K562 (cell line): ENCODE data around the gene DTD1. TPM values are rescaled to one million over a fixed set of nuclear protein-coding genes. Genes with fewer than 3 reads are reported as not detected.

ENCODE experiments used
- ATAC-seq: fragments of 200-7000 bp; cut with Tn5 transposase; 3 replicates; pipeline ENCODE4 v1.9.1; 2020; ENCODE audit warnings: moderate library complexity
- BruUV-seq: library from RNA; stranded (reverse); fragments of 400-500 nt; replicated peaks from 2 replicates; lab custom pipeline; 2021; lab: Mats Ljungman, UMichigan
- CTCF ChIA-PET: fragments of 300-600 bp; formaldehyde crosslinking; extraction: SDS; loops from one replicate; lab custom pipeline; 2021; ENCODE audit warnings: low intra/inter-chr PET ratio; lab: Yijun Ruan, JAX
- POLR2A ChIA-PET: fragments of 300-600, 350-650 bp; sonication (Branson Sonifier 250); formaldehyde crosslinking; extraction: SDS; loops from one replicate; lab custom pipeline; 2021; ENCODE audit warnings: antibody characterized with exemption, inconsistent platforms; lab: Yijun Ruan, JAX
- DNase-seq, 4 experiments: peaks; one replicate each; pipeline versions ENCODE4 v3.0.0 to v3.0.0-alpha.2; 2011 to 2018; ENCODE audit warnings: low spot score in 3 of 4, mixed read lengths in 3 of 4; ENCODE audit errors: extremely low read depth in 1 of 4
- FAIRE-seq: peaks from 2 replicates; lab custom pipeline; 2011; peaks lifted over from hg19 to GRCh38; lab: Jason Lieb, UNC
- H2AFZ ChIP-seq: 2 replicates; pipeline ENCODE4 v1.6.0; 2011; ENCODE audit warnings: low read depth, low read length, control low read depth, inconsistent platforms
- H3K27ac ChIP-seq: fragments of 200-600 bp; 3 replicates; pipeline ENCODE4 v1.8.0; 2011; ENCODE audit warnings: low read depth, mild to moderate bottlenecking, control low read depth, inconsistent platforms, low read length, moderate library complexity, mixed read lengths; ENCODE audit errors: extremely low read depth
- H3K27me3 ChIP-seq, 2 experiments: fragments of 300-600 bp in 1 of 2; 2 replicates in 1 of 2; 3 replicates in 1 of 2; pipeline versions ENCODE4 v1.6.0 to v1.8.0; 2011; ENCODE audit warnings: inconsistent platforms in 2 of 2, low read length in 2 of 2, mild to moderate bottlenecking in 1 of 2, mixed read lengths in 1 of 2, moderate library complexity in 1 of 2; ENCODE audit not compliant: control insufficient read depth in 2 of 2, insufficient read depth in 2 of 2
- H3K36me3 ChIP-seq: fragments of 300-600 bp; 3 replicates; pipeline ENCODE4 v1.8.0; 2011; ENCODE audit warnings: mild to moderate bottlenecking, low read length, inconsistent platforms; ENCODE audit not compliant: control insufficient read depth, insufficient read depth
- H3K4me1 ChIP-seq, 2 experiments: fragments of 200-600 bp in 1 of 2; replicated peaks in 1 of 2; 2 replicates in 1 of 2; 3 replicates in 1 of 2; pipeline versions ENCODE4 v1.5.1 to v1.8.0; 2011; ENCODE audit warnings: inconsistent platforms in 2 of 2, low read length in 2 of 2, mild to moderate bottlenecking in 1 of 2, mixed read lengths in 1 of 2, moderate library complexity in 1 of 2; ENCODE audit not compliant: control insufficient read depth in 2 of 2, insufficient read depth in 2 of 2
- H3K4me2 ChIP-seq: 2 replicates; pipeline ENCODE4 v1.6.1; 2011; ENCODE audit warnings: low read length, control low read depth, inconsistent platforms, mixed read lengths; ENCODE audit not compliant: insufficient read depth
- H3K4me3 ChIP-seq: fragments of 200-600 bp; sonication (generic), shearing (Covaris generic); 2 replicates; pipeline ENCODE4 v1.5.1; 2016; ENCODE audit warnings: control low read depth, inconsistent platforms
- H3K79me2 ChIP-seq: fragments of 200-600 bp; 3 replicates; pipeline ENCODE4 v1.8.0; 2011; ENCODE audit warnings: low read length, inconsistent platforms; ENCODE audit not compliant: control insufficient read depth, insufficient read depth
- H3K9ac ChIP-seq, 2 experiments: 2 replicates each; pipeline versions ENCODE4 v1.6.0 to v1.6.1; 2011; ENCODE audit warnings: low read depth in 2 of 2, low read length in 2 of 2, control low read depth in 1 of 2, inconsistent platforms in 1 of 2, mild to moderate bottlenecking in 1 of 2, mixed read lengths in 1 of 2; ENCODE audit not compliant: insufficient read depth in 1 of 2
- H3K9me1 ChIP-seq: one replicate; pipeline ENCODE4 v1.6.0; 2011; ENCODE audit warnings: inconsistent platforms, mild to moderate bottlenecking, low read length, moderate library complexity; ENCODE audit not compliant: control insufficient read depth, insufficient read depth
- H3K9me3 ChIP-seq: replicated peaks from 2 replicates; pipeline ENCODE4 v1.5.1; 2011; ENCODE audit warnings: low read depth, low read length, inconsistent platforms; ENCODE audit not compliant: control insufficient read depth, insufficient read depth
- H4K20me1 ChIP-seq: replicated peaks from 2 replicates; pipeline ENCODE4 v1.6.1; 2011; ENCODE audit warnings: low read length, inconsistent platforms, mixed read lengths; ENCODE audit not compliant: control insufficient read depth, insufficient read depth
- CREM ChIP-seq: IDR thresholded peaks from 2 replicates; pipeline ENCODE4 v1.6.1; 2014; ENCODE audit warnings: antibody characterized with exemption, low read depth
- DMBX1 ChIP-seq: fragments of 250-450 bp; sonication (Bioruptor Pico); IDR thresholded peaks from 2 replicates; pipeline ENCODE4 v1.8.0; 2022; ENCODE audit warnings: inconsistent platforms, mild to moderate bottlenecking, moderate library complexity, borderline replicate concordance
- FOXP4 ChIP-seq: sonication (generic); formaldehyde crosslinking; IDR thresholded peaks from 2 replicates; pipeline ENCODE4 v1.8.0; 2022; ENCODE audit warnings: mild to moderate bottlenecking, missing genetic modification reagents, borderline replicate concordance
- NCOA1 ChIP-seq: fragments of 450-650 bp; IDR thresholded peaks from 2 replicates; pipeline ENCODE4 v1.6.1; 2016; ENCODE audit warnings: low read depth
- UBTF ChIP-seq, 2 experiments: IDR thresholded peaks; 2 replicates each; pipeline ENCODE4 v1.6.1; 2012; ENCODE audit warnings: improper control_type of control experiment in 2 of 2, low read depth in 2 of 2, low read length in 2 of 2, borderline replicate concordance in 1 of 2
- ZBTB11 ChIP-seq, 3 experiments: fragments of 200-800 bp in 1 of 3; fragments of 250-450 bp in 1 of 3; fragments of 450-650 bp in 1 of 3; sonication (Bioruptor Pico) in 1 of 3; sonication (Bioruptor generic) in 1 of 3; formaldehyde crosslinking in 1 of 3; IDR thresholded peaks; 2 replicates each; pipeline versions ENCODE4 v1.6.1 to v1.8.0; 2016 to 2022; ENCODE audit warnings: mild to moderate bottlenecking in 2 of 3, missing genetic modification characterization in 2 of 3, missing compliant biosample characterization in 1 of 3, moderate library complexity in 1 of 3
- ZNF165 ChIP-seq: fragments of 250-450 bp; sonication (Bioruptor Pico); IDR thresholded peaks from 2 replicates; pipeline ENCODE4 v1.4.0; 2020; ENCODE audit warnings: borderline replicate concordance
- ZNF217 ChIP-seq: sonication (generic); formaldehyde crosslinking; IDR thresholded peaks from 2 replicates; pipeline ENCODE4 v1.8.0; 2022; ENCODE audit warnings: mild to moderate bottlenecking, missing genetic modification reagents
- ZNF512 ChIP-seq: IDR thresholded peaks from 2 replicates; pipeline ENCODE4 v1.6.1; 2016; ENCODE audit warnings: missing genetic modification characterization, missing compliant biosample characterization
- ZNF695 ChIP-seq: fragments of 450-650 bp; formaldehyde crosslinking; IDR thresholded peaks from 2 replicates; pipeline ENCODE4 v1.4.0; 2020; ENCODE audit warnings: mild to moderate bottlenecking, moderate library complexity
- ZNF764 ChIP-seq: fragments of 250-450 bp; sonication (Bioruptor Pico); IDR thresholded peaks from 2 replicates; pipeline ENCODE4 v1.4.0; 2020; ENCODE audit warnings: low read depth, mild to moderate bottlenecking, moderate library complexity
- WGBS: fragments of 100-300 bp; shearing (Covaris generic); methylation state at CpG from one replicate; pipeline ENCODE4 v1.1.6; 2016; ENCODE audit warnings: low coverage, mixed read lengths; ENCODE audit not compliant: insufficient coverage; ENCODE audit errors: missing lambda C conversion rate; 5-methylcytosine and 5-hydroxymethylcytosine counted together
- in situ Hi-C: fragments of 300-500 bp; cut with MboI; formaldehyde crosslinking; loops from 4 replicates; pipeline ENCODE4 v1.15.0; 2018; ENCODE audit warnings: inconsistent platforms, mixed read lengths
- intact Hi-C: fragments of 100-400 bp; cut with micrococcal nuclease; formaldehyde crosslinking; loops from 2 replicates; pipeline ENCODE4 v1.14.2; 2022
- polyA plus RNA-seq, 8 experiments: library from polyadenylated mRNA; depleted of rRNA in 4 of 8; stranded (reverse) in 5 of 8; unstranded in 3 of 8; fragments of >200 nt; fragmentation: Nextera tagmentation in 2 of 8; fragmentation: Illumina TruSeq in 1 of 8; extraction: Ambion mirVana in 2 of 8; extraction: Trizol in 1 of 8; gene quantifications; 2 replicates each; pipeline versions ENCODE4 v1.2.1 to v1.2.3, GENCODE V29; 2011 to 2014; ENCODE audit warnings: inconsistent platforms in 1 of 8, missing spikeins in 1 of 8
- total RNA-seq, 7 experiments: library from RNA; depleted of rRNA in 6 of 7; stranded (reverse); fragments of >200 nt in 6 of 7; fragmentation: Illumina TruSeq in 2 of 7; extraction: Trizol in 2 of 7; gene quantifications; 2 replicates each; pipeline versions ENCODE4 v1.2.1 to v1.2.3, GENCODE V29; 2011 to 2021; ENCODE audit warnings: low replicate concordance in 1 of 7

Gene DTD1
- total and polyA plus RNA-seq, 9 of the 15 experiments (the other 6 are each of a cell fraction or from before 2014, with no cell fraction given): 5.7 to 28.6 (median 26.8) TPM

- Histone ChIP-seq H3K4me2 (no peak overlapping the region), H3K9me1 (peaks cover 2% of the 10 kb centered on the region), H3K4me1 (no peaks in the 10 kb centered on the region), H3K9ac (no peak overlapping the region), H2AFZ (no peak overlapping the region), H3K4me3 (no peak overlapping the region), H3K79me2 (no peaks in the 10 kb centered on the region), H4K20me1 (0 out of 2 replicates have a peak, but pooled peaks cover 4% of the 10 kb centered on the region), H3K27ac (no peak overlapping the region), H3K36me3 (no peaks in the 10 kb centered on the region), H3K27me3 (no peaks in the 10 kb centered on the region; a peak in 1 of 5 replicates), H3K9me3 (no peaks in the 10 kb centered on the region)
- no peak for DNase-seq
- no peak for ATAC-seq
- no peak for FAIRE-seq
- ChIA-PET POLR2A (interaction anchor here (0.7 kb wide), 1 partner anchor 861 kb away, joined by 3 read pairs; no protein-coding TSS in a partner anchor), CTCF (no interaction called here)
- 40% methylated on average over 6 of the region's 6 CpGs for WGBS
- intact Hi-C loops: no loop called here
- in situ Hi-C loops: no loop called here
- BruUV-seq: no TSS peak
- TF ChIP-seq ZNF764 (CRISPR knock-in tag): no peak
- no peak for TF ChIP-seq ZNF695 (CRISPR knock-in tag)
- TF ChIP-seq CREM: no peak
- no peak for TF ChIP-seq ZNF165
- no peak for TF ChIP-seq NCOA1
- no peak for TF ChIP-seq UBTF (IDR thresholded peaks at IDR 0.05; ENCODE audit: borderline replicate concordance in 1 of 2, low read depth in 2 of 2, low read length in 2 of 2)
- TF ChIP-seq ZBTB11 (CRISPR knock-in tag; IDR thresholded peaks at IDR 0.05): no peak
- no peak for TF ChIP-seq ZNF512 (tag)
- TF ChIP-seq FOXP4 (CRISPR knock-in tag): no peak
- no peak for TF ChIP-seq DMBX1 (CRISPR knock-in tag)
- no peak for TF ChIP-seq ZNF217 (CRISPR knock-in tag)
Measured at GRCh38 chr20:18662279-18663040, 74.6 kb downstream of the DTD1 start.
